SIG-M5 treated with dmso at 0.1 percent for 504 hours (cell line): ENCODE results near the gene QRICH2.
"Not testable (repeated sequence)": the region's sequence is repeated elsewhere in the genome, so short reads cannot be mapped to it uniquely, and the experiment has no call there.

Experiments
- DNase-seq: peaks from one replicate; lab custom pipeline; 2025; ENCODE audit not compliant: unreplicated experiment; lab: John Stamatoyannopoulos, UW

Gene QRICH2

GRCh38 chr17:76252040-76252954 lies 55.8 kb downstream of the QRICH2 start:
- DNase-seq: peak; percentile 94

GRCh38 chr17:76251478-76252039 lies 56.5 kb downstream of the QRICH2 start:
- DNase-seq: no peak

- DNase-seq: no peak
Observed at GRCh38 chr17:76250141-76250540, 57.9 kb downstream of the QRICH2 start.

- DNase-seq: no peak
Observed at GRCh38 chr17:76248013-76248782, 59.9 kb downstream of the QRICH2 start.

- no peak for DNase-seq
Observed at GRCh38 chr17:76247304-76247703, 60.8 kb downstream of the QRICH2 start.

- DNase-seq: peak; percentile 99
Observed at GRCh38 chr17:76246080-76247066, 61.7 kb downstream of the QRICH2 start.

GRCh38 chr17:76244721-76245120 lies 63.4 kb downstream of the QRICH2 start:
- DNase-seq: not testable (repeated sequence)

GRCh38 chr17:76243826-76244679 lies 64.0 kb downstream of the QRICH2 start:
- no peak for DNase-seq

- DNase-seq: no peak
Observed at GRCh38 chr17:76241691-76242255, 66.3 kb downstream of the QRICH2 start.

- no peak for DNase-seq
Observed at GRCh38 chr17:76241204-76241538, 66.9 kb downstream of the QRICH2 start.

- DNase-seq: no peak
Observed at GRCh38 chr17:76240461-76241203, 67.4 kb downstream of the QRICH2 start, which contains the start of gene RNF157. RNF157 (minus strand) TSS chr17:76240493; CDS start chr17:76240240, 253 bp downstream.

- no peak for DNase-seq
Observed at GRCh38 chr17:76239538-76240274, 68.4 kb downstream of the QRICH2 start.

GRCh38 chr17:76238847-76239537 lies 69.1 kb downstream of the QRICH2 start:
- DNase-seq: no peak

- no peak for DNase-seq
Observed at GRCh38 chr17:76237859-76238313, 70.2 kb downstream of the QRICH2 start.

GRCh38 chr17:76236603-76237002 lies 71.5 kb downstream of the QRICH2 start:
- DNase-seq: no peak

- DNase-seq: no peak
Observed at GRCh38 chr17:76235883-76236282, 72.2 kb downstream of the QRICH2 start.

GRCh38 chr17:76234354-76234679 lies 73.8 kb downstream of the QRICH2 start:
- DNase-seq: no peak
